K562 (cell line): ENCODE data around the gene ADCY9. TPM values are rescaled to one million over a fixed set of nuclear protein-coding genes. Genes with fewer than 3 reads are reported as not detected.

ENCODE experiments used
- CXXC5 ChIP-seq: fragments of 250-450 bp; sonication (Bioruptor Pico); IDR thresholded peaks from 2 replicates; pipeline ENCODE4 v1.8.0; 2022; ENCODE audit warnings: inconsistent platforms, mild to moderate bottlenecking, moderate library complexity
- GABPB2 ChIP-seq: fragments of 250-450 bp; sonication (Bioruptor Pico); conservative IDR thresholded peaks from 2 replicates; pipeline ENCODE4 v1.5.1; 2021; ENCODE audit warnings: mild to moderate bottlenecking
- HDAC1 ChIP-seq, 2 experiments: fragments of 450-650 bp; IDR thresholded peaks; 2 replicates each; pipeline ENCODE4 v1.6.1; 2016 to 2017; ENCODE audit warnings: inconsistent platforms in 1 of 2, mild to moderate bottlenecking in 1 of 2, moderate library complexity in 1 of 2
- HDAC8 ChIP-seq: fragments of 450-650 bp; IDR thresholded peaks from 2 replicates; pipeline ENCODE4 v1.6.1; 2016; ENCODE audit warnings: mild to moderate bottlenecking, missing genetic modification characterization, moderate library complexity, missing compliant biosample characterization
- ILF3 ChIP-seq: fragments of 450-650 bp; IDR thresholded peaks from 2 replicates; pipeline ENCODE4 v1.6.1; 2018; ENCODE audit warnings: antibody characterized with exemption, mild to moderate bottlenecking, moderate library complexity, borderline replicate concordance
- JUN ChIP-seq, 2 experiments: sonication (generic) in 1 of 2; formaldehyde crosslinking in 1 of 2; IDR thresholded peaks; 2 replicates each; pipeline versions ENCODE4 v1.6.1 to v1.8.0; 2012 to 2022; ENCODE audit warnings: borderline replicate concordance in 2 of 2, mild to moderate bottlenecking in 2 of 2, improper control_type of control experiment in 1 of 2, low read depth in 1 of 2, low read length in 1 of 2, missing genetic modification reagents in 1 of 2
- MYNN ChIP-seq, 2 experiments: sonication (generic); formaldehyde crosslinking in 1 of 2; IDR thresholded peaks; 2 replicates each; pipeline versions ENCODE4 v1.5.0 to v1.6.1; 2016 to 2020; ENCODE audit warnings: antibody characterized with exemption in 1 of 2, missing genetic modification reagents in 1 of 2
- NKRF ChIP-seq: fragments of 450-650 bp; IDR thresholded peaks from 2 replicates; pipeline ENCODE4 v1.6.1; 2016; ENCODE audit warnings: borderline replicate concordance
- NUFIP1 ChIP-seq: fragments of 450-650 bp; IDR thresholded peaks from 2 replicates; pipeline ENCODE4 v1.6.1; 2018; ENCODE audit not compliant: partially characterized antibody
- POU5F1 ChIP-seq: fragments of 150-350 bp; IDR thresholded peaks from 2 replicates; pipeline ENCODE4 v1.6.1; 2014; ENCODE audit warnings: borderline replicate concordance, low read length, low read depth, mild to moderate bottlenecking; ENCODE audit not compliant: partially characterized antibody
- SMAD4 ChIP-seq: fragments of 250-450 bp; sonication (Bioruptor Pico); conservative IDR thresholded peaks from 2 replicates; pipeline ENCODE4 v1.8.0; 2021; ENCODE audit warnings: inconsistent platforms, mild to moderate bottlenecking, moderate library complexity
- SMARCA4 ChIP-seq: fragments of 450-650 bp; IDR thresholded peaks from 2 replicates; pipeline ENCODE4 v1.6.1; 2016
- SOX6 ChIP-seq: fragments of 450-650 bp; IDR thresholded peaks from 2 replicates; pipeline ENCODE4 v1.6.1; 2014; ENCODE audit warnings: mild to moderate bottlenecking
- SRF ChIP-seq, 2 experiments: fragments of 250-450, 450-650 bp in 1 of 2; sonication (Bioruptor Pico) in 1 of 2; sonication (generic) in 1 of 2; formaldehyde crosslinking; IDR thresholded peaks; 2 replicates each; pipeline versions ENCODE4 v1.5.0 to v1.5.1; 2020 to 2022; ENCODE audit warnings: mild to moderate bottlenecking in 1 of 2, missing genetic modification reagents in 1 of 2
- STAG1 ChIP-seq: sonication (generic); formaldehyde crosslinking; IDR thresholded peaks from 2 replicates; pipeline ENCODE4 v1.5.0; 2020; ENCODE audit warnings: missing genetic modification reagents, borderline replicate concordance
- TEAD4 ChIP-seq, 2 experiments: sonication (generic) in 1 of 2; formaldehyde crosslinking in 1 of 2; IDR thresholded peaks; 2 replicates each; pipeline versions ENCODE4 v1.6.1 to v1.8.0; 2012 to 2022; ENCODE audit warnings: borderline replicate concordance in 1 of 2, inconsistent platforms in 1 of 2, low read length in 1 of 2, mild to moderate bottlenecking in 1 of 2, missing genetic modification reagents in 1 of 2
- USF1 ChIP-seq: sonication (generic); formaldehyde crosslinking; IDR thresholded peaks from 2 replicates; pipeline ENCODE4 v1.9.0; 2022; ENCODE audit warnings: mild to moderate bottlenecking, missing genetic modification reagents
- YY1 ChIP-seq, 3 experiments: IDR thresholded peaks; 2 replicates each; pipeline ENCODE4 v1.6.1; 2011; ENCODE audit warnings: low read length in 2 of 3, mild to moderate bottlenecking in 2 of 3, moderate library complexity in 2 of 3, borderline replicate concordance in 1 of 3, control low read depth in 1 of 3, low read depth in 1 of 3; ENCODE audit not compliant: insufficient read depth in 3 of 3, insufficient replicate concordance in 2 of 3, control insufficient read depth in 1 of 3, insufficient read length in 1 of 3; ENCODE audit errors: extremely low read depth in 1 of 3
- ZBTB12 ChIP-seq: fragments of 250-450 bp; sonication (Bioruptor Pico); IDR thresholded peaks from 2 replicates; pipeline ENCODE4 v1.4.0; 2020
- ZEB2 ChIP-seq: fragments of 450-650 bp; IDR thresholded peaks from 2 replicates; pipeline ENCODE4 v1.6.1; 2016
- ZNF12 ChIP-seq: sonication (generic); formaldehyde crosslinking; IDR thresholded peaks from 2 replicates; pipeline ENCODE4 v1.4.0; 2020; ENCODE audit warnings: mild to moderate bottlenecking, missing genetic modification reagents
- ZNF354B ChIP-seq: fragments of 250-450 bp; sonication (Bioruptor Pico); IDR thresholded peaks from 2 replicates; pipeline ENCODE4 v1.4.0; 2020
- ZNF512 ChIP-seq: IDR thresholded peaks from 2 replicates; pipeline ENCODE4 v1.6.1; 2016; ENCODE audit warnings: missing genetic modification characterization, missing compliant biosample characterization
- polyA plus RNA-seq, 8 experiments: library from polyadenylated mRNA; depleted of rRNA in 4 of 8; stranded (reverse) in 5 of 8; unstranded in 3 of 8; fragments of >200 nt; fragmentation: Nextera tagmentation in 2 of 8; fragmentation: Illumina TruSeq in 1 of 8; extraction: Ambion mirVana in 2 of 8; extraction: Trizol in 1 of 8; gene quantifications; 2 replicates each; pipeline versions ENCODE4 v1.2.1 to v1.2.3, GENCODE V29; 2011 to 2014; ENCODE audit warnings: inconsistent platforms in 1 of 8, missing spikeins in 1 of 8
- total RNA-seq, 7 experiments: library from RNA; depleted of rRNA in 6 of 7; stranded (reverse); fragments of >200 nt in 6 of 7; fragmentation: Illumina TruSeq in 2 of 7; extraction: Trizol in 2 of 7; gene quantifications; 2 replicates each; pipeline versions ENCODE4 v1.2.1 to v1.2.3, GENCODE V29; 2011 to 2021; ENCODE audit warnings: low replicate concordance in 1 of 7

ADCY9 gene
- total and polyA plus RNA-seq, 9 of the 15 experiments (the other 6 are each of a cell fraction or from before 2014, with no cell fraction given) = 0.03 to 0.29 (median 0.17) TPM

GRCh38 chr16:3983081-3983520, 133.1 kb downstream of the ADCY9 start (continued):
- no peak for TF ChIP-seq NKRF
- TF ChIP-seq HDAC8 (tag) = no peak
- no peak for TF ChIP-seq ZNF354B (CRISPR knock-in tag)
- TF ChIP-seq ZBTB12 (CRISPR knock-in tag) = no peak
- TF ChIP-seq POU5F1 = no peak
- no peak for TF ChIP-seq ZNF12 (CRISPR knock-in tag)
- peak in 1 of 2 experiments; percentile 20; a peak in 1 of 4 replicates for TF ChIP-seq HDAC1 (IDR thresholded peaks at IDR 0.05)
- peak in 2 of 3 experiments; percentile 20 to 31 for TF ChIP-seq YY1 (IDR thresholded peaks at IDR 0.05; ENCODE audit: borderline replicate concordance in 1 of 3, control insufficient read depth in 1 of 3, extremely low read depth in 1 of 3, insufficient read depth in 3 of 3, insufficient read length in 1 of 3, insufficient replicate concordance in 2 of 3, low read depth in 1 of 3, low read length in 2 of 3)
- no peak for TF ChIP-seq GABPB2
- no peak for TF ChIP-seq USF1 (CRISPR knock-in tag)
- peak in 1 of 2 experiments; percentile 27; a peak in 1 of 4 replicates for TF ChIP-seq SRF (CRISPR knock-in tag; IDR thresholded peaks at IDR 0.05)
- no peak for TF ChIP-seq TEAD4 (IDR thresholded peaks at IDR 0.05; ENCODE audit: low read length)
- TF ChIP-seq TEAD4 (CRISPR knock-in tag; IDR thresholded peaks at IDR 0.05; ENCODE audit: borderline replicate concordance) = no peak
- no peak for TF ChIP-seq NUFIP1
- TF ChIP-seq CXXC5 (CRISPR knock-in tag) = no peak
- TF ChIP-seq SMARCA4 = no peak
- peak; percentile 89; the same call in 1 of the 2 replicates for TF ChIP-seq STAG1 (CRISPR knock-in tag)
- TF ChIP-seq JUN (IDR thresholded peaks at IDR 0.05; ENCODE audit: borderline replicate concordance, low read depth, low read length) = no peak
- TF ChIP-seq JUN (CRISPR knock-in tag; IDR thresholded peaks at IDR 0.05; ENCODE audit: borderline replicate concordance) = no peak
- no peak for TF ChIP-seq ZNF512 (tag)
- no peak for TF ChIP-seq ILF3
- TF ChIP-seq MYNN (IDR thresholded peaks at IDR 0.05) = no peak
- no peak for TF ChIP-seq MYNN (CRISPR knock-in tag; IDR thresholded peaks at IDR 0.05)
- peak; percentile 68 for TF ChIP-seq ZEB2
- TF ChIP-seq SOX6 = no peak
- TF ChIP-seq SMAD4 = no peak
